Adrenal gland (tissue), 12 donors: ENCODE data around the gene ANO10. TPM values are rescaled to one million over a fixed set of nuclear protein-coding genes. Genes with fewer than 3 reads are reported as not detected.

ENCODE experiments used
- DNase-seq, 7 donors: peaks; one replicate each; pipeline ENCODE4 v3.0.0-alpha.2; 2019 to 2020
- H3K27ac ChIP-seq, 5 donors: fragments of 200-600 bp; sonication (generic) in 4 of 5; 1 replicate in 3 of 5; 2 replicates in 2 of 5; pipeline versions ENCODE4 v1.5.1 to v1.8.0; 2016 to 2020; ENCODE audit warnings: mild to moderate bottlenecking in 1 of 5
- H3K27me3 ChIP-seq: fragments of 200-600 bp; 2 replicates; pipeline ENCODE4 v1.8.0; 2021
- H3K36me3 ChIP-seq, 2 donors: fragments of 200-600 bp; replicated peaks in 1 of 2; 1 replicate in 1 of 2; 2 replicates in 1 of 2; pipeline versions ENCODE4 v1.5.1 to v1.8.0; 2018 to 2022
- H3K4me1 ChIP-seq, 2 donors: fragments of 200-600 bp; replicated peaks in 1 of 2; 1 replicate in 1 of 2; 2 replicates in 1 of 2; pipeline versions ENCODE4 v1.5.1 to v1.8.0; 2018 to 2021
- H3K4me3 ChIP-seq, 4 donors: fragments of 200-600 bp; sonication (generic) in 3 of 4; one replicate each; pipeline ENCODE4 v1.5.1; 2016 to 2018
- H3K9me3 ChIP-seq, 3 donors: fragments of 200-600 bp; sonication (generic) in 1 of 3; replicated peaks in 1 of 3; 1 replicate in 2 of 3; 2 replicates in 1 of 3; pipeline versions ENCODE4 v1.5.1 to v1.8.0; 2016 to 2021
- CTCF ChIP-seq, 6 experiments: fragments of 450-650 bp in 4 of 6; fragments of 200-600 bp in 2 of 6; sonication (generic) in 1 of 6; IDR thresholded peaks; 1 replicate in 5 of 6; 2 replicates in 1 of 6; pipeline versions ENCODE4 v1.5.1 to v1.8.0; 2016 to 2021; ENCODE audit warnings: antibody characterized with exemption in 6 of 6, mild to moderate bottlenecking in 2 of 6, moderate library complexity in 1 of 6
- POLR2A ChIP-seq, 2 donors: fragments of 450-650 bp; IDR thresholded peaks; one replicate each; pipeline ENCODE4 v1.6.1; 2017; ENCODE audit warnings: antibody characterized with exemption in 2 of 2, mild to moderate bottlenecking in 2 of 2, moderate library complexity in 1 of 2
- WGBS, 4 donors: extraction: QIAGEN DNeasy Blood & Tissue Kit in 2 of 4; methylation state at CpG; one replicate each; pipeline versions ENCODE4 v1.1.5 to v1.1.7; 2013 to 2017; 5-methylcytosine and 5-hydroxymethylcytosine counted together
- intact Hi-C, 2 donors: fragments of 100-400 bp; cut with DNase I; formaldehyde crosslinking; loops; one replicate each; pipeline versions ENCODE4 v1.14.1 to v1.15.0; 2022 to 2023
- polyA plus RNA-seq, 3 donors: library from polyadenylated mRNA; stranded (reverse); fragments of 200-250 nt in 2 of 3; fragments of 350-450 nt in 1 of 3; fragmentation: Illumina TruSeq in 1 of 3; extraction: RNeasy Lipid Tissue Mini Kit (QIAGEN cat#74804) in 1 of 3; gene quantifications; one replicate each; pipeline ENCODE4 v1.2.3, GENCODE V29; 2013 to 2014
- total RNA-seq, 9 donors: library from RNA; depleted of rRNA in 4 of 9; stranded (reverse); fragments of >200 nt in 4 of 9; fragments of 120-200 nt in 1 of 9; fragmentation: NEBNext Ultra II Directional in 1 of 9; extraction: Animal tissue kit (Norgen Biotek cat#: 25700) in 1 of 9; gene quantifications; one replicate each; pipeline versions ENCODE4 v1.1.0 to v1.2.4, GENCODE V29; 2013 to 2023
- donor health status: healthy with polysubstance abuse.
- donor health status: Bipolar disorder and iron deficiency.
- donor health status: DM: yes; HTN: yes; CAD: no.
- donor health status: DM: no; HTN: no; CAD: no.
- donor health status: DM: no; HTN: no; CAD: no.
- donor health status: DM: yes; HTN: yes; CAD: no.

ANO10 gene
- total and polyA plus RNA-seq, 12 donors: 10.7 to 34.8 (median 22.0) TPM

GRCh38 chr3:43423639-43424038 is 198.2 kb downstream of the ANO10 start:
- intact Hi-C loops: no loop called here
- Histone ChIP-seq H3K36me3 (no peaks in the 10 kb centered on the region), H3K9me3 (no peaks in the 10 kb centered on the region), H3K4me1 (peaks cover 16 to 18% of the 10 kb centered on the region in 2 donors), H3K27me3 (no peaks in the 10 kb centered on the region), H3K4me3 (no peak overlapping the region), H3K27ac (peak overlapping the region in 4 of 5 donors; percentile 1 to 59 (median 44))
- no peak for DNase-seq
- TF ChIP-seq POLR2A (IDR thresholded peaks at IDR 0.05) (no peak), CTCF (IDR thresholded peaks at IDR 0.05) (no peak)
- WGBS, 4 donors: 49 to 80% (median 53%) methylated on average over 3 of the region's 3 CpGs

- Histone ChIP-seq H3K27me3 (no peaks in the 10 kb centered on the region), H3K4me3 (no peak overlapping the region), H3K27ac (peak overlapping the region in 4 of 5 donors; percentile 1 to 59 (median 44)), H3K9me3 (no peaks in the 10 kb centered on the region), H3K4me1 (peaks cover 16 to 18% of the 10 kb centered on the region in 2 donors), H3K36me3 (no peaks in the 10 kb centered on the region)
- DNase-seq: peak; percentile 75 to 93 (median 87)
- TF ChIP-seq CTCF (IDR thresholded peaks at IDR 0.05) (no peak), POLR2A (IDR thresholded peaks at IDR 0.05) (no peak)
- intact Hi-C loops: no loop called here
- WGBS, 4 donors: 30 to 57% (median 40%) methylated on average over 3 of the region's 3 CpGs
Observed at GRCh38 chr3:43423142-43423541, 198.7 kb downstream of the ANO10 start.

GRCh38 chr3:43418601-43419272 is 203.1 kb downstream of the ANO10 start:
- intact Hi-C loops: no loop called here
- H3K27ac ChIP-seq: peak overlapping the region in 2 of 5 donors; percentile 7 to 9
- no peak overlapping the region for H3K4me3 ChIP-seq
- WGBS, 4 donors: 76 to 86% (median 78%) methylated on average over 8 of the region's 8 CpGs
- H3K36me3 ChIP-seq: no peaks in the 10 kb centered on the region
- H3K4me1 ChIP-seq: peaks cover 10 to 12% of the 10 kb centered on the region in 2 donors
- H3K27me3 ChIP-seq: no peaks in the 10 kb centered on the region
- no peaks in the 10 kb centered on the region for H3K9me3 ChIP-seq
- TF ChIP-seq POLR2A (IDR thresholded peaks at IDR 0.05) (no peak), CTCF (IDR thresholded peaks at IDR 0.05) (no peak)
- DNase-seq: peak in 2 of 7 donors; percentile 10 to 31

GRCh38 chr3:43417133-43417532 is 204.7 kb downstream of the ANO10 start:
- DNase-seq: no peak
- H3K27ac ChIP-seq: no peak overlapping the region
- H3K4me3 ChIP-seq: no peak overlapping the region
- intact Hi-C loops: no loop called here
- TF ChIP-seq POLR2A (IDR thresholded peaks at IDR 0.05): no peak
- TF ChIP-seq CTCF (IDR thresholded peaks at IDR 0.05): no peak
- H3K9me3 ChIP-seq: no peaks in the 10 kb centered on the region
- peaks cover 0 to under 1% of the 10 kb centered on the region in 2 donors for H3K4me1 ChIP-seq
- no peaks in the 10 kb centered on the region for H3K36me3 ChIP-seq
- H3K27me3 ChIP-seq: no peaks in the 10 kb centered on the region
- WGBS, 4 donors: 92 to 98% (median 96%) methylated on average over 11 of the region's 11 CpGs
